Measurements from ENCODE around the gene TMEM131L. TPM values are rescaled to one million over a fixed set of nuclear protein-coding genes. Genes with fewer than 3 reads are reported as not detected.
A peak's percentile ranks its signal among the peaks of the same experiment; 100 is the strongest.

The TMEM131L gene
- total RNA-seq, 1 donor: 9.0 TPM

GRCh38 chr4:153582954-153583702, 117.0 kb downstream of the TMEM131L start:
- no peak overlapping the region for H2AFZ ChIP-seq (ENCODE audit: low read length)
- no peak overlapping the region for H3K27ac ChIP-seq (ENCODE audit: low read depth, low read length)
- H3K4me2 ChIP-seq (ENCODE audit: insufficient read depth, low read length): no peak overlapping the region
- no peaks in the 10 kb centered on the region for H4K20me1 ChIP-seq (ENCODE audit: insufficient read depth, low read length)
- DNase-seq (ENCODE audit: insufficient read length, low spot score, missing footprints): peak; percentile 11
- no peaks in the 10 kb centered on the region for H3K9me3 ChIP-seq (ENCODE audit: low read depth, low read length)
- H3K4me3 ChIP-seq (ENCODE audit: insufficient read depth, low read length): no peak overlapping the region
- no peaks in the 10 kb centered on the region for H3K27me3 ChIP-seq (ENCODE audit: insufficient read depth, low read length)
- TF ChIP-seq, protein P1, sequence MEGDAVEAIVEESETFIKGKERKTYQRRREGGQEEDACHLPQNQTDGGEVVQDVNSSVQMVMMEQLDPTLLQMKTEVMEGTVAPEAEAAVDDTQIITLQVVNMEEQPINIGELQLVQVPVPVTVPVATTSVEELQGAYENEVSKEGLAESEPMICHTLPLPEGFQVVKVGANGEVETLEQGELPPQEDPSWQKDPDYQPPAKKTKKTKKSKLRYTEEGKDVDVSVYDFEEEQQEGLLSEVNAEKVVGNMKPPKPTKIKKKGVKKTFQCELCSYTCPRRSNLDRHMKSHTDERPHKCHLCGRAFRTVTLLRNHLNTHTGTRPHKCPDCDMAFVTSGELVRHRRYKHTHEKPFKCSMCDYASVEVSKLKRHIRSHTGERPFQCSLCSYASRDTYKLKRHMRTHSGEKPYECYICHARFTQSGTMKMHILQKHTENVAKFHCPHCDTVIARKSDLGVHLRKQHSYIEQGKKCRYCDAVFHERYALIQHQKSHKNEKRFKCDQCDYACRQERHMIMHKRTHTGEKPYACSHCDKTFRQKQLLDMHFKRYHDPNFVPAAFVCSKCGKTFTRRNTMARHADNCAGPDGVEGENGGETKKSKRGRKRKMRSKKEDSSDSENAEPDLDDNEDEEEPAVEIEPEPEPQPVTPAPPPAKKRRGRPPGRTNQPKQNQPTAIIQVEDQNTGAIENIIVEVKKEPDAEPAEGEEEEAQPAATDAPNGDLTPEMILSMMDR (IDR thresholded peaks at IDR 0.05; ENCODE audit: extremely low read depth, low read depth, low read length): no peak
- no peaks in the 10 kb centered on the region for H3K36me3 ChIP-seq (ENCODE audit: insufficient read depth, low read length)
- H3K4me1 ChIP-seq (ENCODE audit: insufficient read depth, low read length): no peaks in the 10 kb centered on the region
- no peaks in the 10 kb centered on the region for H3K79me2 ChIP-seq (ENCODE audit: insufficient read depth, low read length)

DNA sequence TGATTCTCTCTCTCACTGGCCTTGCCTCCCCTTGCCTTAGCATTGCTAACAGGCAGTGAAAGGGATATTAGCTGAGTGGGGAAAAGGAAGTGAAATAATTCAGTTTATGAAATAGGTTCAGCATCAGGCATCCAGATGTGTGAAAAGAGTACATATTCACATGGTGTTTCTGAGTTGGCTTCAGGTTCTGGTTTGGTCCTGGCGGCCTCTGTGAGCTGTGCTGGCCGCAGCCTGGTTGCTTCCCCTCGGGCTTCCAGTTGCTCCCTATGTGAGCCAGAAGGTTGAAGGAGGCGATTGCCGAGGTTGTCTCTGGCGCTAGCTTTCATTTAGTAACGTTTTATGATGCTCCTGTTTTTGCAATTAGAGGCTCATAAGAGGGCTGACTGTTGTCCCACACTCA, 118.9 kb downstream of the TMEM131L start:
- Histone ChIP-seq H3K4me2 (ENCODE audit: insufficient read depth, low read length) (no peak overlapping the region), H3K4me3 (ENCODE audit: insufficient read depth, low read length) (no peak overlapping the region)
- DNase-seq (ENCODE audit: insufficient read length, low spot score, missing footprints): no peak

DNA sequence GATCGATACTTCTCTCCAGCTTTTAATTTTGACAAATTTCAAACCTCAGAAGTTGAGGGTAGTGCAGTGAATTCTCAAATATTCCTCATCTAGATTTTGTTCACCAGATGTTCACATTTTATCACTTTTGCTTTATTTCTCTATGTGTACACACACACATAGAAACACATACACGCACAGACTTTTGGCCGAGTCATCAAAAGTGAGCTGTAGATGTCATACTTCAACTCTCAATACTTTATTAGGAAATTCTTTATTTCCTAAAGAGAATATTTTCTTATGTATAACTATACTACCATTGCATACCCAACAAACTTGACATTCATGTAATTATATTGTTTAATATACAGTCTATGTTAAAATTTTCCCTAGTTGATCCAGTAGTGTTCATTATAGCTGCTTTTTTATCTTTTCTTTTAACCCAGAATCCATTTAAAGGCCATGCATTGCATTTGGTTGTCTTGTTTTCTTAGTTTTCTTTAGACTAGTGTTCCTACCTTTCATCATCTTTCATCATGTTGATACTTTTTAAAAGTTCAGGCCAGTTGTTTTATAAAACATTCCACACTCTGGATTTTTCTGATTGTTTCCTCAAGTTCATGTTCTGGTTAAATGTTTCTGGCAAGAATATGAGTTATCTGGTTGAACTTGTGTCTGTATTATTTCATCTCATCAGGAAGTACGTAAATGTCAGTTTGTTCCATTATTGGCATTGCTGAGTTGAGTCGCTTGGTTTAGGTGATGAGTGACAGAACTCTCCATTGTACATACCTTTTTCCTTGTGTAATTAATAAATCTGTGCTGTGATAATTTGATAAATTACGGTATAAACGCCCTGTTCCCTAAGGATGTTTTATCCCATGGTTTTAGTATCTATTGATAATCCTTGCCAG, 123.8 kb downstream of the TMEM131L start:
- Histone ChIP-seq H3K79me2 (ENCODE audit: insufficient read depth, low read length) (no peaks in the 10 kb centered on the region), H3K4me1 (ENCODE audit: insufficient read depth, low read length) (no peaks in the 10 kb centered on the region), H3K27me3 (ENCODE audit: insufficient read depth, low read length) (no peaks in the 10 kb centered on the region), H3K4me3 (ENCODE audit: insufficient read depth, low read length) (no peak overlapping the region), H3K4me2 (ENCODE audit: insufficient read depth, low read length) (no peak overlapping the region), H3K36me3 (ENCODE audit: insufficient read depth, low read length) (peaks cover 6% of the 10 kb centered on the region), H3K9me3 (ENCODE audit: low read depth, low read length) (no peaks in the 10 kb centered on the region), H4K20me1 (ENCODE audit: insufficient read depth, low read length) (no peaks in the 10 kb centered on the region), H2AFZ (ENCODE audit: low read length) (no peak overlapping the region), H3K27ac (ENCODE audit: low read depth, low read length) (no peak overlapping the region)
- no peak for DNase-seq (ENCODE audit: insufficient read length, low spot score, missing footprints)
- TF ChIP-seq, protein P1 (IDR thresholded peaks at IDR 0.05; ENCODE audit: extremely low read depth, low read depth, low read length): no peak

More for the DNA sequence above, 118.9 kb downstream of the TMEM131L start:
- H3K4me1 ChIP-seq (ENCODE audit: insufficient read depth, low read length): no peaks in the 10 kb centered on the region
- no peaks in the 10 kb centered on the region for H3K27me3 ChIP-seq (ENCODE audit: insufficient read depth, low read length)
- no peaks in the 10 kb centered on the region for H3K9me3 ChIP-seq (ENCODE audit: low read depth, low read length)
- no peaks in the 10 kb centered on the region for H3K79me2 ChIP-seq (ENCODE audit: insufficient read depth, low read length)
- TF ChIP-seq, protein P1 (IDR thresholded peaks at IDR 0.05; ENCODE audit: extremely low read depth, low read depth, low read length): no peak
- no peak overlapping the region for H3K27ac ChIP-seq (ENCODE audit: low read depth, low read length)
- peaks cover 6% of the 10 kb centered on the region for H3K36me3 ChIP-seq (ENCODE audit: insufficient read depth, low read length)
- H4K20me1 ChIP-seq (ENCODE audit: insufficient read depth, low read length): no peaks in the 10 kb centered on the region
- H2AFZ ChIP-seq (ENCODE audit: low read length): no peak overlapping the region

- H3K27ac ChIP-seq (ENCODE audit: low read depth, low read length): no peak overlapping the region
- no peaks in the 10 kb centered on the region for H3K4me1 ChIP-seq (ENCODE audit: insufficient read depth, low read length)
- peaks cover 6% of the 10 kb centered on the region for H3K36me3 ChIP-seq (ENCODE audit: insufficient read depth, low read length)
- TF ChIP-seq, protein P1 (IDR thresholded peaks at IDR 0.05; ENCODE audit: extremely low read depth, low read depth, low read length): no peak
- H3K4me2 ChIP-seq (ENCODE audit: insufficient read depth, low read length): no peak overlapping the region
- H3K27me3 ChIP-seq (ENCODE audit: insufficient read depth, low read length): no peaks in the 10 kb centered on the region
- H3K79me2 ChIP-seq (ENCODE audit: insufficient read depth, low read length): no peaks in the 10 kb centered on the region
- H3K4me3 ChIP-seq (ENCODE audit: insufficient read depth, low read length): no peak overlapping the region
- DNase-seq (ENCODE audit: insufficient read length, low spot score, missing footprints): no peak
- no peaks in the 10 kb centered on the region for H3K9me3 ChIP-seq (ENCODE audit: low read depth, low read length)
- H2AFZ ChIP-seq (ENCODE audit: low read length): no peak overlapping the region
- H4K20me1 ChIP-seq (ENCODE audit: insufficient read depth, low read length): no peaks in the 10 kb centered on the region
Measured at GRCh38 chr4:153591441-153591840, 125.3 kb downstream of the TMEM131L start.
